ENCODE data around the gene CDK8. TPM values are rescaled to one million over a fixed set of nuclear protein-coding genes. Genes with fewer than 3 reads are reported as not detected.
"Not testable (repeated sequence)": the region's sequence is repeated elsewhere in the genome, so short reads cannot be mapped to it uniquely, and the experiment has no call there.

Gene CDK8
- total RNA-seq, 1 donor from 2014 or later = 11.3 TPM

DNA sequence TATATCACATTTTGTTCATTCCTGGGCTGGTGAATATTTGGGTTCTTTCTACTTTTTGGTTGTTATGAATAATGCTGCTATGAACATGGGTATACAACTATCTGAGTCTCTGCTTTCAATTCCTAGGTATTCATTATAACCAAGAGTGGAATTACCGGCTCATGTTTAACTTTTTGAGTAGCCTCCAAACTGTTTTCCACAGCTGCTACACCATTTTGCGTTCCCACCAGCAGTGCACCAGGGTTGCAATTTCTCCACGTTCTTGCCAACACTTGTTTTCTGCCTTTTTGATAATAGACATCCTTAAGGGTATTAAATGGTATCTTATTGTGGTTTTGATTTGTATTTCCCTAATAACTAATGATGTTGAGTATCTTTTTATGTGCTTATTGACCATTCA is 16.8 kb downstream of the CDK8 start:
- TF ChIP-seq POLR2A (IDR thresholded peaks at IDR 0.05) (no peak), POLR2AphosphoS5 (IDR thresholded peaks at IDR 0.05; ENCODE audit: insufficient read depth in 1 of 2, low read depth in 1 of 2) (no peak), CTCF (IDR thresholded peaks at IDR 0.05) (no peak)
- intact Hi-C loops (cut with DNase I) = no loop called here
- Histone ChIP-seq H3K4me3 (no peak overlapping the region), H3K27ac (no peak overlapping the region), H3K27me3 (no peaks in the 10 kb centered on the region), H3K9me3 (no peaks in the 10 kb centered on the region), H3K4me1 (no peaks in the 10 kb centered on the region), H3K36me3 (no peaks in the 10 kb centered on the region)
- DNase-seq (ENCODE audit: extremely low spot score in 2 of 2) = no peak

DNA sequence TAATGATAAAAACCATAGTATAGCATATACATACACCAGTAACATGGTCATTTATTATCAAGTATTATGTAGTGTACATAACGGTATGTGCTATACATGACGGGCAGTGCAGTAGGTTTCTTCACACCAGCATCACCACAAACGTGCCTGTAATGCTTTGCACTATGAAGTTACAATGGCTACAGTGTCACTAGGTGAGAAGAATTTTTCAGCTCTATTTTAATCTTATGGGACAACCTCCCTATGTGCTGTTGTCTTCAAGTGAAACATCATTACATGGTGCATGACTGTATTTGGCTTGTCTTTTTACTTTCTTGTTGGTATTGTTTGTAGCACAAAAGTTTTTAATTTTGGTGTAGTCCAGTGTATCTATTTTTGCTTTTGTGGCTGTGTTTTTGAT is 18.7 kb downstream of the CDK8 start:
- intact Hi-C loops (cut with DNase I) = no loop called here
- DNase-seq (ENCODE audit: extremely low spot score in 2 of 2) = no peak
- Histone ChIP-seq H3K4me3 (no peak overlapping the region), H3K27ac (no peak overlapping the region), H3K36me3 (no peaks in the 10 kb centered on the region), H3K27me3 (no peaks in the 10 kb centered on the region), H3K9me3 (no peaks in the 10 kb centered on the region), H3K4me1 (no peaks in the 10 kb centered on the region)
- TF ChIP-seq POLR2A (IDR thresholded peaks at IDR 0.05) (no peak), CTCF (IDR thresholded peaks at IDR 0.05) (no peak), POLR2AphosphoS5 (IDR thresholded peaks at IDR 0.05; ENCODE audit: insufficient read depth in 1 of 2, low read depth in 1 of 2) (no peak)

GRCh38 chr13:26280295-26280694 is 26.4 kb downstream of the CDK8 start:
- Histone ChIP-seq H3K27ac (no peak overlapping the region), H3K4me1 (no peaks in the 10 kb centered on the region), H3K9me3 (no peaks in the 10 kb centered on the region), H3K36me3 (peaks cover 0 to 7% of the 10 kb centered on the region in 2 donors), H3K4me3 (no peak overlapping the region), H3K27me3 (no peaks in the 10 kb centered on the region)
- intact Hi-C loops (cut with DNase I) = no loop called here
- DNase-seq (ENCODE audit: extremely low spot score in 2 of 2) = no peak
- TF ChIP-seq CTCF (IDR thresholded peaks at IDR 0.05) (no peak), POLR2A (IDR thresholded peaks at IDR 0.05) (no peak), POLR2AphosphoS5 (IDR thresholded peaks at IDR 0.05; ENCODE audit: insufficient read depth in 1 of 2, low read depth in 1 of 2) (no peak)

DNA sequence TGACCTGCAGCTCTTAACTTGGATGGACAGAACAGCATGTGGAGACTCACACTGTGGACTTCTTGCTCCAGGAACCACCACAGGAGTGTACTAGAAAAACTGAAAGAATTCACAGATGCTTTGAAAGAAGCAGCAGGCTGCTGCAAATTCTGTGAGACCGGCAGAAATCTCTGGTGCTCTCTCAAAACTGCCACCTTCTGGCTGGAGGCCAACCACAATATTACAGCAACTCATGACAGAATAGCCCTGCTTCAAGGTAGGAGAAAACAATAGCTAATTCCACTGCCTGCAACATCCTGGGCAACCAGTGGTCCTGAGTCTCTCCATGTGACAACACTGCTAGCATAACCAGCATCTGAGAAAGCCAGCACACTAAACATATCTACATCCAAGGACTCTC is 26.9 kb downstream of the CDK8 start:
- H3K4me1 ChIP-seq = no peaks in the 10 kb centered on the region
- H3K27me3 ChIP-seq = no peaks in the 10 kb centered on the region
- no peak for DNase-seq (ENCODE audit: extremely low spot score in 2 of 2)
- H3K4me3 ChIP-seq = no peak overlapping the region
- intact Hi-C loops (cut with DNase I) = no loop called here
- H3K9me3 ChIP-seq = no peaks in the 10 kb centered on the region
- H3K36me3 ChIP-seq = peaks cover 0 to 7% of the 10 kb centered on the region in 2 donors
- no peak overlapping the region for H3K27ac ChIP-seq
- TF ChIP-seq POLR2AphosphoS5 (IDR thresholded peaks at IDR 0.05; ENCODE audit: insufficient read depth in 1 of 2, low read depth in 1 of 2) (no peak), POLR2A (IDR thresholded peaks at IDR 0.05) (no peak), CTCF (IDR thresholded peaks at IDR 0.05) (no peak)

GRCh38 chr13:26285911-26286310 is 32.0 kb downstream of the CDK8 start:
- H3K4me3 ChIP-seq; H3K4me1 ChIP-seq; H3K36me3 ChIP-seq; DNase-seq (ENCODE audit: extremely low spot score in 2 of 2); H3K9me3 ChIP-seq; H3K27ac ChIP-seq; H3K27me3 ChIP-seq; intact Hi-C loops (cut with DNase I): not testable (repeated sequence)

- intact Hi-C loops (cut with DNase I); H3K4me3 ChIP-seq; H3K27me3 ChIP-seq; DNase-seq (ENCODE audit: extremely low spot score in 2 of 2); H3K9me3 ChIP-seq; H3K36me3 ChIP-seq; H3K4me1 ChIP-seq; H3K27ac ChIP-seq: not testable (repeated sequence)
Measured at GRCh38 chr13:26288838-26289237, 34.9 kb downstream of the CDK8 start.

All from vagina (tissue), 2 donors.